WTC11 (cell line): ENCODE data around the gene KCNJ6. TPM values are rescaled to one million over a fixed set of nuclear protein-coding genes. Genes with fewer than 3 reads are reported as not detected.
A peak's percentile ranks its signal among the peaks of the same experiment; 100 is the strongest.

Experiments
- ATAC-seq: fragments of 200-7000 bp; cut with Tn5 transposase; 2 replicates; pipeline ENCODE4 v1.10.0; 2021; ENCODE audit warnings: mild to moderate bottlenecking, moderate library complexity
- CTCF ChIA-PET: fragments of 300-600 bp; sonication (Branson Sonifier 250); formaldehyde crosslinking; loops from one replicate; lab custom pipeline; 2021; ENCODE audit warnings: antibody characterized with exemption; lab: Charles Lee
- POLR2A ChIA-PET: fragments of 350-600 bp; sonication (Branson Sonifier 250); formaldehyde crosslinking; loops from one replicate; lab custom pipeline; 2021; ENCODE audit warnings: antibody characterized with exemption; lab: Charles Lee
- DNase-seq: peaks from one replicate; pipeline ENCODE4 v3.0.0; 2021; ENCODE audit warnings: low spot score
- H3K27ac Mint-ChIP-seq: 2 replicates; pipeline ENCODE4 v1.8.0; 2021; ENCODE audit warnings: mixed read lengths
- H3K27me3 Mint-ChIP-seq: 2 replicates; pipeline ENCODE4 v1.8.0; 2021; ENCODE audit warnings: low read depth, mild to moderate bottlenecking, moderate library complexity, mixed read lengths
- H3K36me3 Mint-ChIP-seq: 2 replicates; pipeline ENCODE4 v1.8.0; 2021; ENCODE audit warnings: mixed read lengths
- H3K4me1 Mint-ChIP-seq: 2 replicates; pipeline ENCODE4 v1.8.0; 2022; ENCODE audit warnings: mixed read lengths
- H3K4me3 Mint-ChIP-seq: 2 replicates; pipeline ENCODE4 v1.8.0; 2021; ENCODE audit warnings: mild to moderate bottlenecking, moderate library complexity, mixed read lengths
- H3K9me3 Mint-ChIP-seq: 2 replicates; pipeline ENCODE4 v1.8.0; 2021; ENCODE audit warnings: mixed read lengths
- ATF3 ChIP-seq: sonication (generic); formaldehyde crosslinking; conservative IDR thresholded peaks from 2 replicates; pipeline ENCODE4 v1.8.1; 2022; ENCODE audit warnings: mild to moderate bottlenecking, missing genetic modification reagents
- ATF6 ChIP-seq: sonication (generic); formaldehyde crosslinking; IDR thresholded peaks from 2 replicates; pipeline ENCODE4 v1.8.1; 2023; ENCODE audit warnings: mild to moderate bottlenecking, missing genetic modification reagents
- CBFB ChIP-seq: sonication (generic); formaldehyde crosslinking; IDR thresholded peaks from 2 replicates; pipeline ENCODE4 v1.8.1; 2022; ENCODE audit warnings: mild to moderate bottlenecking, low read depth, missing genetic modification reagents
- CTCF ChIP-seq: fragments of 200-600 bp; IDR thresholded peaks from 2 replicates; pipeline ENCODE4 v1.8.0; 2022; ENCODE audit warnings: antibody characterized with exemption
- E2F4 ChIP-seq: sonication (generic); formaldehyde crosslinking; IDR thresholded peaks from 2 replicates; pipeline ENCODE4 v1.8.1; 2022; ENCODE audit warnings: low read depth, mild to moderate bottlenecking, moderate library complexity, missing genetic modification reagents, borderline replicate concordance
- ETV6 ChIP-seq: sonication (generic); formaldehyde crosslinking; IDR thresholded peaks from 2 replicates; pipeline ENCODE4 v1.8.1; 2022; ENCODE audit warnings: mild to moderate bottlenecking, missing genetic modification reagents
- FOXJ3 ChIP-seq: sonication (generic); formaldehyde crosslinking; IDR thresholded peaks from 2 replicates; pipeline ENCODE4 v1.9.0; 2021; ENCODE audit warnings: missing genetic modification reagents, mild to moderate bottlenecking, borderline replicate concordance
- IRF2 ChIP-seq: sonication (generic); formaldehyde crosslinking; IDR thresholded peaks from 2 replicates; pipeline ENCODE4 v1.8.0; 2022; ENCODE audit warnings: low read depth, missing genetic modification reagents, borderline replicate concordance
- NFATC4 ChIP-seq: fragments of 250-450 bp; sonication (Bioruptor Pico); IDR thresholded peaks from 2 replicates; pipeline ENCODE4 v1.9.0; 2021; ENCODE audit warnings: mild to moderate bottlenecking
- PRDM15 ChIP-seq: sonication (generic); formaldehyde crosslinking; IDR thresholded peaks from 2 replicates; pipeline ENCODE4 v1.8.0; 2022; ENCODE audit warnings: missing genetic modification reagents
- SP1 ChIP-seq: sonication (generic); formaldehyde crosslinking; conservative IDR thresholded peaks from 2 replicates; pipeline ENCODE4 v1.8.1; 2022; ENCODE audit warnings: missing genetic modification reagents
- STAT6 ChIP-seq: sonication (generic); formaldehyde crosslinking; conservative IDR thresholded peaks from 2 replicates; pipeline ENCODE4 v1.8.1; 2023; ENCODE audit warnings: mild to moderate bottlenecking, low read depth, missing genetic modification reagents, moderate library complexity
- TCF7 ChIP-seq: sonication (generic); formaldehyde crosslinking; IDR thresholded peaks from 2 replicates; pipeline ENCODE4 v1.8.0; 2022; ENCODE audit warnings: mild to moderate bottlenecking, low read depth, missing genetic modification reagents, moderate library complexity
- TEAD4 ChIP-seq: sonication (generic); formaldehyde crosslinking; IDR thresholded peaks from 2 replicates; pipeline ENCODE4 v1.8.0; 2022; ENCODE audit warnings: mild to moderate bottlenecking, missing genetic modification reagents
- ZNF512 ChIP-seq: sonication (generic); formaldehyde crosslinking; IDR thresholded peaks from 2 replicates; pipeline ENCODE4 v1.8.1; 2022; ENCODE audit warnings: missing genetic modification reagents, borderline replicate concordance
- total RNA-seq: library from RNA; stranded (reverse); gene quantifications from 3 replicates; pipeline ENCODE4 v1.2.3, GENCODE V29; 2021

Gene KCNJ6
- total RNA-seq, 1 experiment from 2014 or later, result 0.35 TPM

- POLR2A ChIA-PET, result no interaction called here
- TF ChIP-seq IRF2 (CRISPR knock-in tag) (no peak), FOXJ3 (CRISPR knock-in tag) (no peak), ATF3 (CRISPR knock-in tag) (no peak), NFATC4 (CRISPR knock-in tag) (no peak), CTCF (no peak), PRDM15 (CRISPR knock-in tag) (no peak)
- peaks cover 11% of the 10 kb centered on the region for H3K4me1 Mint-ChIP-seq
- no peak overlapping the region for H3K4me3 Mint-ChIP-seq
- no peak for DNase-seq
- no peaks in the 10 kb centered on the region for H3K27me3 Mint-ChIP-seq
- H3K9me3 Mint-ChIP-seq, result peaks cover 13% of the 10 kb centered on the region
- H3K36me3 Mint-ChIP-seq, result no peaks in the 10 kb centered on the region
- no peak for ATAC-seq
- no peak overlapping the region for H3K27ac Mint-ChIP-seq
- CTCF ChIA-PET, result no interaction called here
Observed at GRCh38 chr21:37732927-37733326, 183.3 kb downstream of the KCNJ6 start.

- no peak overlapping the region for H3K27ac Mint-ChIP-seq
- H3K4me1 Mint-ChIP-seq, result no peaks in the 10 kb centered on the region
- H3K4me3 Mint-ChIP-seq, result no peak overlapping the region
- DNase-seq (no peak), ATAC-seq (no peak)
- no peaks in the 10 kb centered on the region; the same call in 1 of the 2 replicates for H3K27me3 Mint-ChIP-seq
- H3K36me3 Mint-ChIP-seq, result no peaks in the 10 kb centered on the region
- H3K9me3 Mint-ChIP-seq, result peaks cover 4% of the 10 kb centered on the region; the same call in 1 of the 2 replicates
- ChIA-PET CTCF (no interaction called here), POLR2A (no interaction called here)
- TF ChIP-seq CBFB, result no peak
- TF ChIP-seq TCF7, result no peak
- no peak for TF ChIP-seq ETV6 (CRISPR knock-in tag)
- TF ChIP-seq IRF2 (CRISPR knock-in tag), result no peak
- no peak for TF ChIP-seq ZNF512 (CRISPR knock-in tag)
- TF ChIP-seq, all 79 proteins: peak for 0
Observed at GRCh38 chr21:37724201-37724600, 192.1 kb downstream of the KCNJ6 start.

- peaks cover 12% of the 10 kb centered on the region for H3K9me3 Mint-ChIP-seq
- POLR2A ChIA-PET, result no interaction called here
- TF ChIP-seq STAT6 (no peak), E2F4 (CRISPR knock-in tag) (no peak), ATF6 (CRISPR knock-in tag) (no peak), CTCF (no peak), SP1 (CRISPR knock-in tag) (no peak), TEAD4 (CRISPR knock-in tag) (no peak)
Observed at GRCh38 chr21:37717534-37717933, 198.7 kb downstream of the KCNJ6 start.

More at GRCh38 chr21:37717534-37717933, 198.7 kb downstream of the KCNJ6 start:
- H3K4me1 Mint-ChIP-seq, result 0 out of 2 replicates have a peak, but pooled peaks cover 4% of the 10 kb centered on the region
- CTCF ChIA-PET, result interaction anchor here (1.2 kb wide), 1 partner anchor 199 kb away, joined by 4 read pairs; the partner anchor contains the start of gene KCNJ6
- peak; percentile 58; the same call in 1 of the 2 replicates for ATAC-seq
- H3K36me3 Mint-ChIP-seq, result 0 out of 2 replicates have a peak, but pooled peaks cover 2% of the 10 kb centered on the region
- H3K27me3 Mint-ChIP-seq, result no peaks in the 10 kb centered on the region; the same call in 1 of the 2 replicates
- peak; percentile 16 for DNase-seq
- no peak overlapping the region for H3K27ac Mint-ChIP-seq
- H3K4me3 Mint-ChIP-seq, result no peak overlapping the region
